Daoy (cell line): ENCODE data around the gene APBA1. TPM values are rescaled to one million over a fixed set of nuclear protein-coding genes. Genes with fewer than 3 reads are reported as not detected.

Experiments used
- DNase-seq: peaks from one replicate; pipeline ENCODE4 v3.0.0-alpha.2; 2015; ENCODE audit warnings: low read depth
- total RNA-seq: library from RNA; depleted of rRNA; stranded (reverse); fragments of >200 nt; shearing (Covaris generic); gene quantifications from 2 replicates; pipeline ENCODE4 v1.2.3, GENCODE V29; 2014

APBA1 gene
- total RNA-seq, 1 experiment from 2014 or later, result 6.7 TPM

- no peak for DNase-seq
Observed at GRCh38 chr9:69527454-69527853, 144.7 kb downstream of the APBA1 start.

GRCh38 chr9:69526699-69527098 is 145.5 kb downstream of the APBA1 start:
- DNase-seq, result no peak

GRCh38 chr9:69519470-69520240 is 152.5 kb downstream of the APBA1 start:
- no peak for DNase-seq

GRCh38 chr9:69516353-69517322 is 155.5 kb downstream of the APBA1 start:
- DNase-seq, result no peak

GRCh38 chr9:69515810-69516209 is 156.4 kb downstream of the APBA1 start:
- DNase-seq, result no peak

- DNase-seq, result no peak
Observed at GRCh38 chr9:69513141-69513820, 158.9 kb downstream of the APBA1 start.

GRCh38 chr9:69504058-69504457 is 168.1 kb downstream of the APBA1 start:
- DNase-seq, result no peak

GRCh38 chr9:69502671-69503301 is 169.4 kb downstream of the APBA1 start:
- DNase-seq, result no peak

- no peak for DNase-seq
Observed at GRCh38 chr9:69500896-69501295, 171.3 kb downstream of the APBA1 start.

- DNase-seq, result no peak
Observed at GRCh38 chr9:69499959-69500358, 172.2 kb downstream of the APBA1 start.

- no peak for DNase-seq
Observed at GRCh38 chr9:69499407-69499806, 172.8 kb downstream of the APBA1 start.

- no peak for DNase-seq
Observed at GRCh38 chr9:69498470-69498869, 173.7 kb downstream of the APBA1 start.

- no peak for DNase-seq
Observed at GRCh38 chr9:69497816-69498215, 174.4 kb downstream of the APBA1 start.

- no peak for DNase-seq
Observed at GRCh38 chr9:69496846-69497450, 175.2 kb downstream of the APBA1 start.

- no peak for DNase-seq
Observed at GRCh38 chr9:69495296-69495695, 176.9 kb downstream of the APBA1 start.

GRCh38 chr9:69494763-69495162 is 177.4 kb downstream of the APBA1 start:
- DNase-seq, result no peak

GRCh38 chr9:69494208-69494607 is 178.0 kb downstream of the APBA1 start:
- no peak for DNase-seq

GRCh38 chr9:69486498-69486897 is 185.7 kb downstream of the APBA1 start:
- no peak for DNase-seq

- no peak for DNase-seq
Observed at GRCh38 chr9:69485466-69485865, 186.7 kb downstream of the APBA1 start.

- no peak for DNase-seq
Observed at GRCh38 chr9:69483886-69484422, 188.2 kb downstream of the APBA1 start.

GRCh38 chr9:69476797-69477196 is 195.4 kb downstream of the APBA1 start:
- DNase-seq, result no peak
